Stimulated activated naive B cell treated with anti-CD40 and anti-IgM and Interleukin-4, amounts not matched to agents 10 μg/mL and 1 μg/mL and 100 μg/mL, for 72 hours (primary cell): ENCODE data around the gene CAP1.
"Not testable (repeated sequence)": the region's sequence is repeated elsewhere in the genome, so short reads cannot be mapped to it uniquely, and the experiment has no call there.

ENCODE experiments used
- ATAC-seq, 2 donors: fragments of 150-1000 bp; cut with Tn5 transposase; replicated peaks; 2 replicates each; pipeline ENCODE4 v1.10.0; 2021; ENCODE audit warnings: moderate library complexity in 1 of 2
- DNase-seq: peaks from one replicate; pipeline ENCODE4 v3.0.0; 2021
- H3K27ac Mint-ChIP-seq: one replicate; pipeline ENCODE4 v1.8.0; 2022; ENCODE audit warnings: mild to moderate bottlenecking, mixed read lengths
- H3K27me3 Mint-ChIP-seq, 2 donors: one replicate each; pipeline ENCODE4 v1.8.0; 2022; ENCODE audit warnings: mixed read lengths in 2 of 2
- H3K36me3 Mint-ChIP-seq, 2 donors: one replicate each; pipeline ENCODE4 v1.8.0; 2022; ENCODE audit warnings: mixed read lengths in 2 of 2, mild to moderate bottlenecking in 1 of 2
- H3K4me1 Mint-ChIP-seq, 2 donors: one replicate each; pipeline ENCODE4 v1.8.0; 2022; ENCODE audit warnings: mixed read lengths in 2 of 2, mild to moderate bottlenecking in 1 of 2
- H3K4me3 Mint-ChIP-seq, 2 donors: one replicate each; pipeline ENCODE4 v1.8.0; 2022; ENCODE audit warnings: mild to moderate bottlenecking in 2 of 2, mixed read lengths in 2 of 2, moderate library complexity in 1 of 2
- H3K9me3 Mint-ChIP-seq, 2 donors: one replicate each; pipeline ENCODE4 v1.8.0; 2022; ENCODE audit warnings: mixed read lengths in 2 of 2, mild to moderate bottlenecking in 1 of 2

Gene CAP1

GRCh38 chr1:40017951-40018575 is 22.5 kb upstream of the CAP1 start:
- no peak for ATAC-seq
- no peak for DNase-seq
- peaks cover 0 to 3% of the 10 kb centered on the region in 2 donors for H3K9me3 Mint-ChIP-seq
- no peak overlapping the region for H3K27ac Mint-ChIP-seq
- H3K27me3 Mint-ChIP-seq: no peaks in the 10 kb centered on the region
- no peaks in the 10 kb centered on the region for H3K36me3 Mint-ChIP-seq
- H3K4me1 Mint-ChIP-seq: peaks cover 4 to 15% of the 10 kb centered on the region in 2 donors
- no peak overlapping the region for H3K4me3 Mint-ChIP-seq

GRCh38 chr1:40020447-40021085 is 20.0 kb upstream of the CAP1 start:
- no peak overlapping the region for H3K27ac Mint-ChIP-seq
- H3K36me3 Mint-ChIP-seq: no peaks in the 10 kb centered on the region
- peaks cover 7 to 18% of the 10 kb centered on the region in 2 donors for H3K4me1 Mint-ChIP-seq
- H3K4me3 Mint-ChIP-seq: no peak overlapping the region
- no peaks in the 10 kb centered on the region for H3K27me3 Mint-ChIP-seq
- DNase-seq (no peak), ATAC-seq (no peak)
- H3K9me3 Mint-ChIP-seq: peaks cover 2 to 5% of the 10 kb centered on the region in 2 donors

GRCh38 chr1:40023379-40023944 is 17.1 kb upstream of the CAP1 start:
- peaks cover 6 to 18% of the 10 kb centered on the region in 2 donors for H3K4me1 Mint-ChIP-seq
- no peak overlapping the region for H3K4me3 Mint-ChIP-seq

GRCh38 chr1:40024671-40025070 is 15.9 kb upstream of the CAP1 start:
- Mint-ChIP-seq H3K4me1 (peaks cover 8 to 21% of the 10 kb centered on the region in 2 donors), H3K4me3 (no peak overlapping the region), H3K27ac (no peak overlapping the region), H3K36me3 (peaks cover 0 to 2% of the 10 kb centered on the region in 2 donors), H3K27me3 (no peaks in the 10 kb centered on the region), H3K9me3 (peaks cover 3 to 9% of the 10 kb centered on the region in 2 donors)
- DNase-seq: no peak
- ATAC-seq: no peak

More at GRCh38 chr1:40023379-40023944, 17.1 kb upstream of the CAP1 start:
- no peak for DNase-seq
- ATAC-seq: peak; percentile 52 to 64
- Mint-ChIP-seq H3K36me3 (peaks cover 0 to 2% of the 10 kb centered on the region in 2 donors), H3K9me3 (peaks cover 3 to 9% of the 10 kb centered on the region in 2 donors), H3K27ac (no peak overlapping the region), H3K27me3 (no peaks in the 10 kb centered on the region)

GRCh38 chr1:40027647-40028046 is 12.9 kb upstream of the CAP1 start:
- Mint-ChIP-seq H3K27ac (no peak overlapping the region), H3K27me3 (no peaks in the 10 kb centered on the region), H3K36me3 (peaks cover 0 to 2% of the 10 kb centered on the region in 2 donors)

GRCh38 chr1:40029608-40030007 is 10.9 kb upstream of the CAP1 start:
- Mint-ChIP-seq H3K9me3 (peaks cover 3% of the 10 kb centered on the region in 2 donors), H3K36me3 (peaks cover 0 to 2% of the 10 kb centered on the region in 2 donors), H3K27me3 (no peaks in the 10 kb centered on the region), H3K4me1 (peaks cover 19 to 30% of the 10 kb centered on the region in 2 donors), H3K27ac (no peak overlapping the region), H3K4me3 (no peak overlapping the region)
- no peak for ATAC-seq
- DNase-seq: no peak

More at GRCh38 chr1:40027647-40028046, 12.9 kb upstream of the CAP1 start:
- Mint-ChIP-seq H3K9me3 (peaks cover 3 to 9% of the 10 kb centered on the region in 2 donors), H3K4me1 (peaks cover 14 to 36% of the 10 kb centered on the region in 2 donors), H3K4me3 (no peak overlapping the region)
- no peak for DNase-seq
- no peak for ATAC-seq

- no peak for DNase-seq
- H3K9me3 Mint-ChIP-seq: peaks cover 3% of the 10 kb centered on the region in 2 donors
- no peak overlapping the region for H3K27ac Mint-ChIP-seq
- H3K4me1 Mint-ChIP-seq: peaks cover 19 to 35% of the 10 kb centered on the region in 2 donors
- H3K27me3 Mint-ChIP-seq: no peaks in the 10 kb centered on the region
- H3K4me3 Mint-ChIP-seq: no peak overlapping the region
- ATAC-seq: no peak
- H3K36me3 Mint-ChIP-seq: peaks cover 0 to 2% of the 10 kb centered on the region in 2 donors
Measured at GRCh38 chr1:40030528-40031135, 9.9 kb upstream of the CAP1 start.

- Mint-ChIP-seq H3K36me3 (no peaks in the 10 kb centered on the region), H3K27me3 (no peaks in the 10 kb centered on the region), H3K27ac (no peak overlapping the region), H3K4me1 (peaks cover 19 to 43% of the 10 kb centered on the region in 2 donors), H3K9me3 (no peaks in the 10 kb centered on the region), H3K4me3 (no peak overlapping the region)
- DNase-seq (no peak), ATAC-seq (peak; percentile 61 to 65)
Measured at GRCh38 chr1:40032240-40032891, 8.2 kb upstream of the CAP1 start.

GRCh38 chr1:40034869-40035268 is 5.7 kb upstream of the CAP1 start:
- H3K4me1 Mint-ChIP-seq: peaks cover 26 to 60% of the 10 kb centered on the region in 2 donors
- H3K27ac Mint-ChIP-seq: peak overlapping the region; percentile 65
- no peak overlapping the region for H3K4me3 Mint-ChIP-seq
- ATAC-seq (no peak), DNase-seq (no peak)
- no peaks in the 10 kb centered on the region for H3K27me3 Mint-ChIP-seq
- H3K36me3 Mint-ChIP-seq: no peaks in the 10 kb centered on the region
- no peaks in the 10 kb centered on the region for H3K9me3 Mint-ChIP-seq

- H3K27me3 Mint-ChIP-seq: no peaks in the 10 kb centered on the region
- peaks cover 7 to 14% of the 10 kb centered on the region in 2 donors for H3K36me3 Mint-ChIP-seq
- peaks cover 25 to 59% of the 10 kb centered on the region in 2 donors for H3K4me1 Mint-ChIP-seq
- H3K27ac Mint-ChIP-seq: peak overlapping the region; percentile 5
- ATAC-seq (no peak), DNase-seq (no peak)
- no peak overlapping the region for H3K4me3 Mint-ChIP-seq
- H3K9me3 Mint-ChIP-seq: no peaks in the 10 kb centered on the region
Measured at GRCh38 chr1:40036574-40036973, 4.0 kb upstream of the CAP1 start.

- H3K27ac Mint-ChIP-seq, ATAC-seq, H3K9me3 Mint-ChIP-seq, H3K27me3 Mint-ChIP-seq, H3K4me3 Mint-ChIP-seq, DNase-seq: not testable (repeated sequence)
- Mint-ChIP-seq H3K36me3 (peaks cover 11 to 21% of the 10 kb centered on the region in 2 donors), H3K4me1 (peaks cover 31 to 64% of the 10 kb centered on the region in 2 donors)
Measured at GRCh38 chr1:40037254-40037653, 3.3 kb upstream of the CAP1 start.

- H3K4me3 Mint-ChIP-seq: peak overlapping the region; percentile 34 to 95
- no peaks in the 10 kb centered on the region for H3K9me3 Mint-ChIP-seq
- peak overlapping the region; percentile 99 for H3K27ac Mint-ChIP-seq
- DNase-seq (no peak), ATAC-seq (no peak)
- H3K36me3 Mint-ChIP-seq: peaks cover 21 to 29% of the 10 kb centered on the region in 2 donors
- H3K4me1 Mint-ChIP-seq: peaks cover 35 to 72% of the 10 kb centered on the region in 2 donors
- H3K27me3 Mint-ChIP-seq: no peaks in the 10 kb centered on the region
Measured at GRCh38 chr1:40038697-40039096, 1.8 kb upstream of the CAP1 start.

- Mint-ChIP-seq H3K9me3 (no peaks in the 10 kb centered on the region), H3K4me3 (peak overlapping the region; percentile 95 to 96), H3K27ac (peak overlapping the region; percentile 99), H3K36me3 (peaks cover 21 to 32% of the 10 kb centered on the region in 2 donors), H3K4me1 (peaks cover 31 to 72% of the 10 kb centered on the region in 2 donors), H3K27me3 (no peaks in the 10 kb centered on the region)
- ATAC-seq (peak; percentile 17), DNase-seq (no peak)
Measured at GRCh38 chr1:40039245-40039756, 1.2 kb upstream of the CAP1 start.
